ENCODE data around the gene MBOAT1. TPM values are rescaled to one million over a fixed set of nuclear protein-coding genes. Genes with fewer than 3 reads are reported as not detected.

Gene MBOAT1
- total RNA-seq, 4 donors from 2014 or later, result 6.6 to 10.2 (median 7.0) TPM

DNA sequence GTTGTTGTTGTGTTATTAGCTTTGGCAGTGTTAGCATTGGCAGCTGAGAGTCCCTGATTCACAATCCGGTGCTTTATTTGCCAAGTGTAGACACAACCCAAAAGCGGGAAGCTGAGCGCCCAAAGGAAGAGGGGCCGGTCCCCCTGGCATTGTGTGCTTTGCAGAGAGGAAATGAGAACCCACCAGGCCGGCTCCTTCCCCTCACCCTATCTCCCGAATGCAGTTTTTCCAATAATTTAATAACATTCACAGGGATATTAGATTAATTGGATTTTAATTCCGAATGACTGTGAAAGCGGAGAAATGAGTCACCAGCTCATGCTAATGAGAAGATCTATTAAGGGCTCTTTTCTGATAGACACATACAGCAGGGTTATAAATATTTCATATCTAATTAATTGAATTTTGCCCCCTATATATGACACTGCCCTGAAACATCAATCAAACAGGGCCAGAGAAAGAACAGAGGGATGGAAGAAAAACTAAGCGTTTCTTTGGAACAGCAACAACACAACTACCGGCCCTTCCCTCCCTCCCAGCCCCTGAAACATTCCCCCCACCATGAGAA, 143.8 kb downstream of the MBOAT1 start:
- TF ChIP-seq, protein P1, sequence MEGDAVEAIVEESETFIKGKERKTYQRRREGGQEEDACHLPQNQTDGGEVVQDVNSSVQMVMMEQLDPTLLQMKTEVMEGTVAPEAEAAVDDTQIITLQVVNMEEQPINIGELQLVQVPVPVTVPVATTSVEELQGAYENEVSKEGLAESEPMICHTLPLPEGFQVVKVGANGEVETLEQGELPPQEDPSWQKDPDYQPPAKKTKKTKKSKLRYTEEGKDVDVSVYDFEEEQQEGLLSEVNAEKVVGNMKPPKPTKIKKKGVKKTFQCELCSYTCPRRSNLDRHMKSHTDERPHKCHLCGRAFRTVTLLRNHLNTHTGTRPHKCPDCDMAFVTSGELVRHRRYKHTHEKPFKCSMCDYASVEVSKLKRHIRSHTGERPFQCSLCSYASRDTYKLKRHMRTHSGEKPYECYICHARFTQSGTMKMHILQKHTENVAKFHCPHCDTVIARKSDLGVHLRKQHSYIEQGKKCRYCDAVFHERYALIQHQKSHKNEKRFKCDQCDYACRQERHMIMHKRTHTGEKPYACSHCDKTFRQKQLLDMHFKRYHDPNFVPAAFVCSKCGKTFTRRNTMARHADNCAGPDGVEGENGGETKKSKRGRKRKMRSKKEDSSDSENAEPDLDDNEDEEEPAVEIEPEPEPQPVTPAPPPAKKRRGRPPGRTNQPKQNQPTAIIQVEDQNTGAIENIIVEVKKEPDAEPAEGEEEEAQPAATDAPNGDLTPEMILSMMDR (IDR thresholded peaks at IDR 0.05), result no peak
- ATAC-seq (ENCODE audit: low FRiP score) (no peak), DNase-seq (ENCODE audit: low spot score) (no peak)

DNA sequence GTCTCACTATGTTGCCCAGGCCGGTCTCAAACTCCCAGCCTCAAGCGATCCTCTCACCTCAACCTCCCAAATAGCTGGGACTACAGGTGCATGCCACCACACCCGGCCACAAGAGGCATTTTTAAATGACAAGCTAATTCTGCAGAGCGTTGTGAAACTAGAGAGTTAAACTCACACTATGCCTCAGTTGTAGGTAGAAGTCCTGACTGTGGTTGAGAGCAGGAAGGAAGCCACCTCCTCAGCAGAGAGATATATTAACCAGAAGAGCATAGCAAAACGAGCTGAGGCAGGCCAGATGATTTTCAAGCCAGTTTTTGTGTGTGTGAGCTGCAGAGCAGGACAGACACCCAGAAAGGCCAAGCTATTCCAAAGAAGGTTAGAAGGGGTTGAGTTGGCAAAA, 150.3 kb downstream of the MBOAT1 start:
- DNase-seq (ENCODE audit: low spot score) (no peak), ATAC-seq (ENCODE audit: low FRiP score) (no peak)
- TF ChIP-seq, protein P1 (IDR thresholded peaks at IDR 0.05), result no peak

DNA sequence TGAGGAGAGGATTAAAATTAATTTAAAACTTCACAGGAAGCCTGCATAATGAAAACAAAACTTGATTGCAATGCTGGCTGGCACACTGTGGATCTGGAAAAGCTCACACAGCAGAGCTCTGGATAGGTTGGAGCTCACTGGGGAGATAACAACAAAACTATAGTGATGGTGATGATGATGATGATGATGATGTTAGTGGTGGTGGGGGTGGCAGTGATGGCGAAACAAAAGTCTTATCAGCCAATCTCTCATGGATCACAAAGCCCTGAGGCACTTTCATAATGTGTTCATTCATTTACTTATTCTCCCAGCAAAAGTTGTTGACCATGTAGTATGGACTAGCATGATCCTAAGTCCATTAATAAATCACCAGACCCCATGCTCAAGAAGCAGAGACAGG, 152.0 kb downstream of the MBOAT1 start:
- TF ChIP-seq, protein P1 (IDR thresholded peaks at IDR 0.05), result no peak
- ATAC-seq (ENCODE audit: low FRiP score), result no peak
- no peak for DNase-seq (ENCODE audit: low spot score)

DNA sequence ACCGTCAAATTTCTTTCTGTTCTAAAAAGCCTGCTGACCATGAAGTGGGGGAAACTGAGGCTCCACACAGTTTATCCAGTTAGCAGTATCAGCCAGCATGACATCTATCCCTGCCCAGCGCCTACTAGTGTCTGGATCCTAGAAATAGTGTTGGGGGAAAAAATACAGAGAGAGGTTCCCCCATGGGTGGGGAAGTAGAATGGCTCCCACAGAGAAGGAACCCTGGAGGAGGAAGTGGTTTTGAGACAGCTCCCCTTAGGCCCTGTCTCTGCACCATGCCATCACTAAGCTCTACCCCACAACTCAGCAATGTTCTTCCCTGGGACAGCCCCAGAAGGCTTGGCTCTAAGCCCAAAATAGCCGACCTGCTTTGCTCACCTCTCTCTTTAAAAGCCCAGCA, 153.4 kb downstream of the MBOAT1 start:
- DNase-seq (ENCODE audit: low spot score) (no peak), ATAC-seq (ENCODE audit: low FRiP score) (no peak)
- TF ChIP-seq, protein P1 (IDR thresholded peaks at IDR 0.05), result no peak

DNA sequence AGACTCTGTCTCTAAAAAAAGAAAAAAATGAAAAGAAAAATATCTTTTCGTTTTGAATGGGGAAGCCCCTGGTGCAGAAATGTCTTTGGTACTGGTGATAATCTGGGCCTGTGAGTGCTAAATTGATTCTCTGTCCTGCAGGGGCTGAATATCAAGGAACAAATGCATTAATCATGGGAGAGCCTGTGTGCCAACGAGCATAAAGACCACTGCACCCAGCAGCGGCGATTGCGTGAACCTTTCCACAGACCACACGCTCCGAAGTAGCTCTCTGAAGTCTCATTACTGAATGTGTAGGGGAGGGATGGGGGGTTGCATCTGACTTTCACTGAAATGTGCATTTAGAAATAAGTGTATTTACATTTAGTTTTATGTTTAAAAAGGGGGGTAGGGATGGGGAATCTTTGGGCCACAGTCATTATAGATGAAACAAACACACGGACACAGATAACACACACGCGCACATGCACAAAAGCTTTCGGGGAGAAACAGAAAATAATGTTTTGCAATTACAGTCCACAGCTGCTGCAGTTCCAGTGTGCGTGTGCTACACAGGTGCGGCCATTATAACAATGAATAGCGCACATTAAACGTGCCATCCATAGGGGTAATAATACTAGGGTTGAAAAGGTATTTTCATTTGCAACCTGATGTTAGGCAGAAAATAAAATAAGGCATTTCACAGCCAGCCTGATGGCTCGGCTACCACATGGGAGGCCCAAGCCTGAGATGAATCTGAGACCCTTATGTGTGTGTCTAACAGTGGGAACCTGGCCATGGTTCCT, 154.0 kb downstream of the MBOAT1 start:
- TF ChIP-seq, protein P1 (IDR thresholded peaks at IDR 0.05), result no peak
- DNase-seq (ENCODE audit: low spot score) (no peak), ATAC-seq (ENCODE audit: low FRiP score) (no peak)

DNA sequence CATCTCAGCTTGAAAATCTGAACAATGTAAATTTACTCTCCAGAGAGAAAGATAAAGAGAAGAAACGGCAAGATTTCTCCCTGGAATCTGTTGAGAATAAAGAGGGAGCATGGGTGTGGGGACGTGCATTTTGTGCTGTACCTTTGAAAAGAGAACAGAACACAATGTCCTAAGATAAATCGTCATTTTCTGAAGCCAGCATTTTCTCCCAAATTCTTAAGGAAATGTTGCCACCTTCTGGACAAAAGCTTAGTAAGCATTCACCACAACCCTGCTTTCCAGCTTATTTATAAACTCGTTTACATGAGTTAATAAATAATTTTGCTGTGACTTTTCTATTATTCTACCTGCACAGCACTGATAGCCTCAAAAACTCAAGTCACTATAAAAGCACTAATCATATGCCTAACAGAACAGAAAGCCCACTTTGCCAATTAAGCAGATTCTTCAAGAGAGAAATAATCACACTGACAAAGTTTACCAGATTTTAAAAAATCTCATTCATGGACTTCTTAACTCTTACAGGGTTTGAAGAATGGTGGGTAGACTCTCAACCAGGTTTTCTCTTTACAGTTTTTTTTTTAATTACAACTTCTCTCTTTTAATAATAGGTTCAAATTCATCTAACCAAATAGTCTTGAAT, 155.8 kb downstream of the MBOAT1 start:
- DNase-seq (ENCODE audit: low spot score) (no peak), ATAC-seq (ENCODE audit: low FRiP score) (no peak)
- TF ChIP-seq, protein P1 (IDR thresholded peaks at IDR 0.05), result no peak
